ENCODE measurements around the gene AP2B1.

The AP2B1 gene

DNA sequence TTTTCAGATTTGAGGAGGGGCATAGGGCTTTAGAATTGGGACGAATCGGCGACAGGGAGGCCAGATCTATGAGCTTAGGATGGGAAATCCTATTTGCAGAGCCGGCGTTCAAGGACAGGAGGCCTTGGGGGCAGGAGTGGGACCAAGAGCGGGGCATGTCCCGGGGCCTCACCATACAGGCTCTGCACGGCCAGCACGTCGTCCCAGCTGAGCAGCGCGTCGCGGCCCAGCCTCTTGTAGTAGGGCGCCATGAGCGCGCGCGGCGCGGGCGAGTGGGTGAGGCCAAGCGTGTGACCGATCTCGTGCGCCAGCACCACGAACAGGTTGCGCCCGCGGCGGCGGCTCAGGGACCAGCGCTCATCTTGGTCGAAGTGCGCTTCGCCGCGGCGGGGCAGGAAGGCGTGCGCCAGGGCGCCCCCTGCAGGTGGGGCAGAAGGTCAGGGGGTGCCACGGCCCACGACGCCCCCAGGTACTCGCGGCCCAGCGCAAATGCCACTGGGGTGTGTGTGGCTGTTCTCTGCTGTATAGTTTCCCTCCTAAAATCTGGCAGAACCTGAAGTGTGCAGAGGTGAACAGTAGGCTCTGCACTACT, 182.9 kb downstream of the AP2B1 start:
- no peak for TF ChIP-seq POLR2A (IDR thresholded peaks at IDR 0.05; ENCODE audit: low read depth, low read length)
- FAIRE-seq (no peak), DNase-seq (ENCODE audit: insufficient read length, low spot score) (no peak)

DNA sequence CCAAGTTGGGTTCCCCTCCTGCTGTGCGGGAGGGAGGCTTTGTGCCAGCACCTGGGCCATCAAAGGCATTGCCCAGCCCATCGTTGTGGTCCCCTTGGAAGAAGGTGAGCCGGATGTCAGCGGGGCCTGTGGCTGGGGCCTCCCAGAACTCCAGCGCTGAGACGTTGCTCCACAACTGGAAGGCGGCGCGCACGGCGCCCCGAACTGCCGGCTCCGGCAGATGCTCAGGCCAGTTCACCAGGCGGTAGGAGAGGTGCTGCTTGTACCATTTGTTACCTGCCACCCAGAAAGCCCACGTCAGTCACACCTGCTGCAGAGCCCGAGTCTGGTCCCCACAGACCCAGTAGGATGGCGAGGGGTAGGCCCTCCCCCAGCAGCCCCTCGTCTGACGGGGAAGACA, 186.0 kb downstream of the AP2B1 start:
- DNase-seq (ENCODE audit: insufficient read length, low spot score): no peak
- FAIRE-seq: no peak
- TF ChIP-seq POLR2A (IDR thresholded peaks at IDR 0.05; ENCODE audit: low read depth, low read length): no peak

DNA sequence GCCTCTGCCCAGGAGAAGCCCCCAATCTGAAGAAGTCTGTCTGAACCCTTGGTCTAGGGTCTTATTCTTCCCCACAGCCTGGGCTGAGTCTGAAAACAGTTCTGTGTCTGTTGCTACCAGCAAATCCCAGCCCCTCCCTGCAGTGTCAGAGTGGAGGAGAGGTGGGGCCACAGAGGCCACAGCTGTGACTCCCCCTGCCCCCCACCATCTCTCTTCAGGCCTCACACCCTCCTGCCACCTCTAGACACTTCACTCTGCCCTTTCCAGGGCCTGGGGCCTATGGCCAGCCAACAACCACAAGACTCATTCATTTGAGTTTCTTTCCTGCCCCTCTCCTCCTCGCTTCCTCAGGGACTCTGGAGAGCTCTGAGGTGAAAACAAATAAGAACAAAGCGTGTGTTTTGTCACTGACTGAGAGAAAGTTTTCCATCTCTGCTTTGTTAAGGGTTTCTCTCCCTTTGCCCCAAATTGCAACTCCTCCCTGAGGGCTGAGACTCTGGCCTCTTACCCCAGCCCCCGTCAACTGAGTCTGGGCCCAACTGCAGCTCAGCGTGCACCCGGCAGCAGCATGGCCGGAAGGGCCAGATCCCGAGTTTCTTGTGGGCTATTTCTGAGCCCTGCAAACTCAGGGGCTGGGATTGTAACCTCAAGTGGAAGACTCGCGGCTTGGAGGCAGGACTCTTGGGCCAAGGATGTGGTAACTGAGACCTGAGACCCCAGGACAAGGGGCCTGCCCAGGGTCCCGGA, 186.7 kb downstream of the AP2B1 start:
- no peak for DNase-seq (ENCODE audit: insufficient read length, low spot score)
- TF ChIP-seq POLR2A (IDR thresholded peaks at IDR 0.05; ENCODE audit: low read depth, low read length): no peak
- FAIRE-seq: no peak

DNA sequence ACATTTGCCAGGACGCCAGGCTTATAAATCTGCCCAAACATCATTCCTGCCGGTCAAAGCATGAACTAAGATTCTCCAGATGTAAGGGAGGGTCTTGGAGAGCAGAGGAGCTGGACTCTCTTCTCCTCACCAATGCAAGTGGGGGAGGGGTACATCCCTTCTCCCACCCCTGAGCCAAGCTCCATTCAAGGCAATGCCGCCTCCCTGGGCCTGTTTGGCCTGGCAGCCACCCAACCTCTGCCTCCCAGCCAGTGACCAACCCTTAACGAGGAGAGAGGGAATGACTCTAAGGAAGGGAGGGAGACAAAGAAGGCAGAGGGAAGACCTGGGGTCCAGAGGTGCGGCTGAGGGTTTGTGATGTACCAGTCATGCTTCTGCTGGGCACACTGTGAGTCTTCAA, 187.4 kb downstream of the AP2B1 start:
- no peak for TF ChIP-seq POLR2A (IDR thresholded peaks at IDR 0.05; ENCODE audit: low read depth, low read length)
- FAIRE-seq: no peak
- no peak for DNase-seq (ENCODE audit: insufficient read length, low spot score)

DNA sequence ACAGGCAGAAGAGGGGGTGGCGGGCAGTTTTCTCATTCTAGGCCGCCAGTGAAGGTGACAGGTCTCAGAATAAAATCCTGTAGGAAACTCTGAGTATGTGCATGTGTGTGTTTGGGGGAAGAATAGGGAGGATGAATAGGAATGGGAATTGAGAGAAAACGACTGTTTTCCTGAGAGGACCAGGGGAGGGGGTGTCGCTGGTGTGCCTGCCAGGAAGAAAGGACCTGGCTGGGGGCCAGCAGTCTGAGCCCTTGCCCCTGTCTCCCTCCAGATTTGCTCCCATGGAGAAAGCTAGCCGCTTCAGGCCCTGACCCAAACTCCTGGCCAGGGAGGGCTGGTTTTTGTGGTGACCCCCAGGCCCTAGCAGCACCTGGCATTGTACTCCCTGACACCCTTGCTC, 187.9 kb downstream of the AP2B1 start:
- no peak for TF ChIP-seq POLR2A (IDR thresholded peaks at IDR 0.05; ENCODE audit: low read depth, low read length)
- FAIRE-seq: no peak
- DNase-seq (ENCODE audit: insufficient read length, low spot score): no peak

DNA sequence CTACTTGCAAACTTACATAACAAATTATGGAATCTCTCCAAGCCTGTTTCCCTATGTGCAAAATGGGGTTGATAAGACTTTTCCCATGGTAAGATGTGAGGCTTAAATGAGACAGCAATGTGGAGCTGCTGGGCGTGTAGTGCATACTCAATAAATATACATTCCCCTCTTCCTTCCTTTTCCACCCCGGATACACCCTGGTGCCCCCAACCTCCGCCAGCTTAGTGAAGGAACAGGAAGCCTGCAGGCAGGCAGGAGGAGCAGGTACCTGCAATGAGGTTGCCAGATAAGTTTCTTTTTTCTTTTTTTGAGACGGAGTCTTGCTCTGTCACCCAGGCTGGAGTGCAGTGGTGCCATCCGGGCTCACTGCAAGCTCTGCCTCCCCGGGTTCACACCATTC, 188.5 kb downstream of the AP2B1 start:
- no peak for TF ChIP-seq POLR2A (IDR thresholded peaks at IDR 0.05; ENCODE audit: low read depth, low read length)
- DNase-seq (ENCODE audit: insufficient read length, low spot score): no peak
- FAIRE-seq: no peak

Measured in H54 (cell line).